ENCODE results near the gene CEBPE.

Gene CEBPE

DNA sequence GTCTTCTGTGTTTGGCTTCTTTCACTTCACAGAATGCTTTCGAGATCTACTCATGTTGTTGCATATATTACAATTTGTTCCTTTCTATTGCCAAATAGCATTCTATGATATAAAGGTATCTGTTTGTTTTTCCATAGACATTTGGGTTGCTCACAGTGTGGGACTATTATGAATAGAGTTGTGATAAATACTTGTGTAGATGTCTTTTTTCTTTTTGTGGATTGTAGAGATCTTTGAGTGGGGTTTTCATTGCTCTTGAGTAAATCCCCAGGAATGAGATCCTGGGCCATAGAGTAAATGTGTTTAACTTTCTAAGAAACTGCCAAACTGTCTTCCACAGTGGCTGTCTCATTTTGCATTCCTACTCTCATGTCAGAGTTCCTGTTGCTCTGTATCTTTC is 24.9 kb upstream of the CEBPE start:
- no peak for DNase-seq (ENCODE audit: low read depth)

- DNase-seq (ENCODE audit: low read depth) = no peak
Measured at GRCh38 chr14:23142826-23143225, 23.8 kb upstream of the CEBPE start.

DNA sequence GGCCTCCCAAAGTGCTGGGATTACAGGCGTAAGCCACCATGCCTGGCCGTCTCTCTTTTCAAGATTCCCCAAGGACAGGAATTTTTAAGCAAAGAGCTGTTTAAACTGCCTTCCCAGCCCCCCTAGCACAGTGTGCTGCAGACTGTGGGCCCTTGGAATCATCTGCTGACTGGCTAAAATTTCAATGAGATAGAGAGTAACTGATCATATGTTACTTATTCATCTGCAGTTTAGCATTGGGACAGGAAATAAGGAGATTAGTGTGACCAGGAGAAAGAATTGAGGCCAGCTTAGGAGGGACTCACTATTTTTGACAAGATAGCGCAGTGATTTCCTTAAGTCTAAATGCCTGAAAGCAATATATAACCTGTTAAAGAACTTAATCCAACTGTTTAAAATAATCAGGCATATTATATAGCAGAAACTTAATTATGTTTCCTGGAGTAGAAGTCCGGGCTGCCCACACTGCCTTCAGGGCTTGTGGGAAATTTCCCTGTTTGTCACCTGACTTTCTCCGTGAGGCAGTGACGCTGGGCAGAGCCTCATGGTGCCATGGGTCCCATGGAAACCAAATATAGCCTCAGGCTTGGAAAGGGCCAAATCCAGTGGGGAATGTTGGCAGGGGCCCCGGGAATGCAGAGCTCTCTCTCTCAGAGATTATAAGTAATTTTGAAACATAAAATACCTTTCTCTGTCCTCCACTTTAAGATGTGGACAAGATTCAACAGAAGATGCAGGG is 22.8 kb upstream of the CEBPE start:
- no peak for DNase-seq (ENCODE audit: low read depth)

DNA sequence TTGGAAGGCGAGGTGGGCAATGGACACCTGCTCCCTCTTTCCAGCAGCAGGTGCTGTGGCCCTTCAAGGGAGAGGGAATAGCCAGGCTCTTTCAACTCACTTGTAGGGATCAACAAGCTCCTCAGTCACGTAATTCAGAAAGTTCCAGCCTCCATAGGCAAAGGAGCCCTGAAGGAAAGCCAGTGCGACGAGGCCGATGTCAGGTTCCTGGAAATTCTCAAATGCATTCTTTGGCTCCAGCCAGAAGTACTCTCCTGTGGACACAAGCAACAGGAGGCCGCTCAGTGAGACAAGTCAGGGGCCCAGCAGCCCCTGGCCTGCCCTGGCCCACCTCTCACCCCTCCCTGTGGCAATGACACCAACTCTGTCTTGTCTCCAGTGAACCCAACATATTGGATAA is 21.3 kb upstream of the CEBPE start:
- DNase-seq (ENCODE audit: low read depth) = no peak

DNA sequence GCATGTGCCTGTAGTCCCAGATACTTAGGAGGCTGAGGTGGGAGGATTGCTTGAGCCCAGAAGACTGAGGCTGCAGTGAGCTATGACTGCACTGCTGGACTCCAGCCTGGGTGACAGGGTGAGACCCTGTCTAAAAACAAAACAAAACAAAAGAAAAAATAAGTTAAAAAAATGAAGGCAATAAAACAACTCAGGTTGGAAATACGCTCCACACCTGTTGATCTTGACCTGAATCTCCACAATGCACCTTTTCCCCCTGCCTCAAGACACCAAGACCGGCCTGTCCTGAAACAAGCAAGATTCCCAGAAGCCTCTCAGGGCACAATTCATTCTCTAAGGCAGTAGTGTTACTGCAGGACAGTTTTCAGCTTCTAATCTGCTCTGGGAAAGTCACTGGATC is 20.8 kb upstream of the CEBPE start:
- DNase-seq (ENCODE audit: low read depth) = no peak

DNA sequence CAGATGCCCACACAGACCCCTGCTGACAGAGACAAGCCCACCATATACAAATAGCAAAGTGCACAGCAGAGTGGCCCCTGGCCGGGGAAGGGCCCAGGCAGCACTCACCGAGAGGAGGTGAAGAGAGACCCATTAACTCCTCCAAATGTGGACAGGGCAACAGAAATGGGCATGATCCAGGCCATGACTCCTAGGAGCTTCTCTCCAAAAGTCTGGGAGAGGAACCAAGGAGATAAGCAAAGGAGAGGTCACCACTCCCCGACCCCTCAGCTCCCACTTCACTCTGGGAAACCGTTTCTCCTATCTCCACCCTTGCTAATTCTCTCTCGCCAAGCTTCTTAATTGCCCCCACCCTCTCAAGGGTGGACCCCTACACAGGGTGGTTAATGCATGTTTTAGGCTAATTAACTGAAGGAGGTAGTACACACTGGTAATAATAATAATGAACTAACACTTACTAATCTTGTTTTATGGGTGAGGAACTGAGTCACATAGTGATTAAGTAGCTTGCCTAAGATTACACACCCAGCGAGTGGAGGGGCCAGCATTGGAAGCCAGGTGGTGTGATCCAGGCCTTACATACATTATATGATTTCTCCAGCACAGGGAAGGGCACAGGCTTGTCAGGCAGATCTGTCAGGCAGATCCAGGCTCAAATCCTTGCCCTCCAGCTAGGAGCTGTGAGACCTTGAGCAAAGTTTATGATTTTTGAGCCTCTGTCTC is 18.9 kb upstream of the CEBPE start:
- DNase-seq (ENCODE audit: low read depth) = no peak

DNA sequence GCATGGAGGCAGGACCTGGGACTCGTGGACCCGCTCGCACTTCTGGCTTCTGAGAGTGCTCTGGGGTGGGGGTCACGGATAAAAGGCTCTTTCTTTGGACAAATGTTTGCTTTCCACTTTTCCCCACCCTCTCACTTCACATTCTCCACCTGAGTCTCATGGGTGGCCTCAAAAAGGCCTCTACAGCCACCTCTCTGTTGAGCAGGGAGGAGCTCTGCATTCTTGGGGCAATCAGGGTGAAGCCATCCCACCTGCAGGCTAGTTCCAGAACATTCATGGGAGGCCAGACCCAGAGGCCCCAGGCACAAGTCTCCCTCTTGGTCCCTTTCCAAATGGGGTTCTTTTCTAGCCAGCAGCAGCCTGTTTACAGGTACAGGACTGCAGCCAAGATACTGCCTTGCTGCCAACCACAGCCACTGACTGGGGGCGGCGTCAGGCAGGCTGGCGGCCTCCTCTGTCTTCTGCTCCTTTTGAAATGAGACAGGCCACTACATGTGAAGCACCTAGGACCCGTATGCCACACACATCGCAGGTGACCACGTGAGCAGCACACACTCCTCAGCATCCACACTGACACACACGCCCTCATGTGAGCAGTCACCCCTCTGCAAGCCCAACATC is 18.2 kb upstream of the CEBPE start:
- DNase-seq (ENCODE audit: low read depth) = no peak

GRCh38 chr14:23136566-23137133 is 17.6 kb upstream of the CEBPE start:
- no peak for DNase-seq (ENCODE audit: low read depth)

GRCh38 chr14:23132970-23133369 is 13.9 kb upstream of the CEBPE start:
- no peak for DNase-seq (ENCODE audit: low read depth)

DNA sequence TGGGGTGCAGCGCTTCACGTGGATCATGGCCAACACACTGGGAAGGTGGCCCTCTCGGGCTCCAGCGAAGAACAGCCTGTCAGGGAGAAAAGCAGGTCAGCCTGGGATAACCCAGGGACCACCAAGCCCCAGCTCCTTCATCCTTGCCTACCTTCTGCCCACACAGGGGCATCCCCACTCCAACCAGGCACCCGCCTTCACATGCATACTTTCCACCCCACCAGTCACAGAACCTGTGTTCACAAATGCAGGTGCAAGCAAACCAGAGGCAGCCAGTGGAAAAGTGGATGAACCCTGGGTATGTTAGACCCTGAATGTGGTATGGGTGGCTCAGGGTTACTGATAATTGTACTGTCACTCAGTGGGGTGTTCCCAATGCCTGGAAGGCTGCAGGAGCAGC is 12.4 kb upstream of the CEBPE start:
- DNase-seq (ENCODE audit: low read depth) = no peak

DNA sequence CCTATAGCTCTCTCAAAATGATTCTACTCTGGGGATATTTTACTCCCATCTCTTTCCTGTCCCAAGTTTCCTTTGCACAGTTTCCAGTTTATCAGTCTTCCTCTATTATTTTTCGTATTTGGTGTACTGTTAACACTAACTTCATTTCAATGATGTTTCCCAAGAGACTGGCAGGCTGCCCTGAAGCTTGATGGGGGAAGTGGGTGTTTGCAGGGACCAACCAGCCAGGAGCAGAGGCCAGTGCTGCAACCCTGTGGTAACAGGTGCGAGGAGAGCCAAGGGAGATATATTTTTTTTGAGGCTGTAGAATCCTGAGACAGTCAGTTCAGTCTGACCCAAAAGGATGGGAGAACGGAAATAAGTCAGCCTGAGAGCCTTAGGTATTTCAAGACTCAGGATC is 11.8 kb upstream of the CEBPE start:
- DNase-seq (ENCODE audit: low read depth) = no peak

DNA sequence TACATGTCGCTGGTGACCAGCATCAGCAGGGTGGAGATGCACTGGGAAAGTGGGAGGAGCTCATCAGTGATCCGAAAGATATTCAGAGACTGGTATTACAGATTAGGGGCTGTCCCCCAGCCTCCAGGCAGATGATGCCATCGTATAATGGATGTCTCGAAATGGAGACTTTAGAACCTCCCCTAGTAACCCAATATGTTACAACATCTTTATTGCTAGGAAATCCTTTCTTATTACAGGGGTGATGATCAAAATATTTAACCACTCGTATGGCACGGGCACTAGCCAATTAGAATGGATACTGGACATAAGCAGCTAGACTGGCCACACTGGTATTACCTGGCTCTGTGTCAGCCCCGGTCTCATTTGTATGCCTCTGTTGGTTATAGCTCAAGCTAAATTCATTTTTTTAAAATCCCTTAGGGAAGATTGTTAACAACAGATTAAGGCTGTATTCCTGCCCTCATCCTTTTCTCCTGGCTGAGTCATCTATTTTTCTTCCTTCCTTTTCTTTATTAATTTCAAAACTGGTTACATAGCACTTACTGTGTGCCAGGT is 10.8 kb upstream of the CEBPE start:
- no peak for DNase-seq (ENCODE audit: low read depth)

DNA sequence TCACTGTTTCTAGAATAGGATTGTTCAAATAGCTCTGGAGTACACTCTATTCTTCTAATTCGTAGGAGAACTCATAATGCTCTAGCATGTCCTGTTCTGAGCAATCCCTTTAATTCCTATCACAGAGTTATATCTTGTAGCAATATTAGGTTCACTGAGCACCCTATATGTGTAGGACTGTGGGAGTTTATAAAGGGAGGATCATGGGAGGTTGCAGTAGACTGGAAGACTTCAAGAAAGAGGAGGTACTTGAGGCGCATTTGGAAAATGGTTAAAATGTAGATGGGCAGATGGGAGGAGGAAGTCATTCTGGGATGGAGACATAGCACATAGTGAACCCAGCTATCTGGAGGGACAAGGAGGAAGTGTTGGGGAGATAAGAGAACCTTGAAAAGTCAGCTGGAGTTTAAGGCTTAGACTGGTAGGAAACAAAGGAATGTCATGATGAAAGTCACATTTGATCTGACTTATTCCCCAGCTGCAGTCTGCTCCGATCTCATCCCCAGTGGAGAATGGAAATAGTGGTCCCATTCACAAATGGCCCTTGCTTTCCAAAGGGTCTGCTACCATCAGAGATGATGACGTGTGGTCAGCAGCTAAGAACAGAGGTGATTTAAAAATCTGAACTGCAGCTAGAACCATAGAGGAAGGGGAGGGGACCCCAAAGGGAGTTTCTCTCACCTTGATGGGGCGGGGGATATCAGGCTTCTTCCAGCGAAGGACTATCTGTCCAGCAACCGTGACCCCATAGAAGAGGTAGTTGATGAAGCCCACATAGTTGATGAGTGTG is 10.1 kb upstream of the CEBPE start:
- no peak for DNase-seq (ENCODE audit: low read depth)

DNA sequence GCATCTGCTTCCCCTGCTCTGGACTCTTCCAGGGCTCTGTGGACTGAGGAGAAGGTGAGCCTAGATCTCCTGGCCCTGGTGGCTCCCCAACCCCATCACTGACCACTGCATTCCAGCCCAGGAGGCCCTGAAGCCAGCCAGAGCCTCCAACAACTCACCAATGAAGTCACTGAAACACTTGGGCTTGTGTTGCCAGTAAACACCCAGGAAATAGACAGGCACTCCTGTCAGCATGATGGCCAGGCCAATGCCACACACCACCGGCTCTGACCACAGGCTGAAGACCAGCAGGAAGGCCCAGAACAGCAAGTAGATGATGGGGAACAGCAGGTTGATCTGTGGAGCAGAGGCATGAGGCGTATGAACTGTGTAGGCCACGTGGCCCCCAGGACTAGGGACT is 8.8 kb upstream of the CEBPE start:
- no peak for DNase-seq (ENCODE audit: low read depth)

DNA sequence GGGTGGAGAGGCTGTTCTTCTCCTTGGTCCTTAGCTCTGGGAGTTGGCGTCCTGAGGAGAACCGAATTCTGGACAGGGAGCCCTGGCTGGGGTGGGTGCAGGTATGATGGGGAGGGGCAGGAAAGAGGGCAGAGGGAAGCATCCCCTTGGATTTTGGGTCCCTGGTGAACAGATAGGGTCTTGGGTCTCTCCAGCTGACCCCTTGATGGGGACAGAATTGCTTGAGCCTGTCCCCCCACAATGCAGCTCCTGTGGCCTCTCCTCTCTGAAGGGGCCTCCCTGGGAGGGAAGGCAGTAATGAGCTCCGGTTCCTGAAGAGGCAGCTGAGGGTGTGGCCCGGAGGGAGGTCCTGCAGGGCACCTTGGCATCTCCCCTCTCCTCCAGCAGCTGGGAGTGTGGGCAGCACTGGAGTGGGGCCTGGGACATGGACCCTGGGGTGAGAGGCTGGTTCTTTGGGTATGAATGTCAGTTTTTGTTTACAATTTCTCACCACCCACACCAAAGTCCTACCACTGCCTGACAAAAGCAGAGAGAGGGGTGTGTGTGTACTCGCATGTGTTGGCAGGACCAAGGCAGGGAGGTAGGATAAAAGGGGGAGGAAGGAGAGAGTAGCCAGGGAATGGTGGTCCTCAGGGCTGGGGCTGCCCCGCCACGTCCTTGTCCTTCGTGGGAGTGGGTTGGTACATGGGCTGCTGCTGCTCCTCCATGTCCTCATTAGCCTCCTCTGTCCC is 7.7 kb upstream of the CEBPE start:
- no peak for DNase-seq (ENCODE audit: low read depth)

DNA sequence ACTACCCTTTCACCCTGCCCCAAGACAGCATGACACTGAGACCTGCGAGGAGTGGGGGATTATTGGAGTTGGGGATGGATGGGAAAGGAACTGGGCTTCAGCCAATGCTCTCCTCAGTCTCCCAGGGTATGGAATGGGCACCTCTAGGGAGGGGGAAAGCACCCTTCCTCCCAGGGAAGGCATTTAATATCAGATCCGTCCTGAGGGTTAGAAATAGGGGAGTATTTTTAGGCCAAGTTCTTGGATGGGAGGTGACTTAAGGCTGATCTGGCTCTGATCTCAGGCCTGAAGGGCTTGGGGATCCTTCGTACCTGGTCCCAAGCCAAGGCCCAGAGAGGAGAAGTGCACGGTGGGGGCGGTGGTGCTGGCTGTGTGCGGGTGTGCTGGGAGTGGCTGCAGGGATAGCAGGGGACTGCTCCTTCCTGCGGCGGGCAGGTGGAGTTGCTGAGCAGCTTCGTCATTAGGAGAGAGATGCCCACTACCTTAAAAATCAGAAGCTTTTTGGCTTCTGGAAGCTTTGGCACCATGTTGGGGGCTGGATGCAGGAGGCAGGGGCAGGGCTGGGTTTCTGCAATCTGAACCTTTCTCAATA is 7.0 kb upstream of the CEBPE start:
- no peak for DNase-seq (ENCODE audit: low read depth)

DNA sequence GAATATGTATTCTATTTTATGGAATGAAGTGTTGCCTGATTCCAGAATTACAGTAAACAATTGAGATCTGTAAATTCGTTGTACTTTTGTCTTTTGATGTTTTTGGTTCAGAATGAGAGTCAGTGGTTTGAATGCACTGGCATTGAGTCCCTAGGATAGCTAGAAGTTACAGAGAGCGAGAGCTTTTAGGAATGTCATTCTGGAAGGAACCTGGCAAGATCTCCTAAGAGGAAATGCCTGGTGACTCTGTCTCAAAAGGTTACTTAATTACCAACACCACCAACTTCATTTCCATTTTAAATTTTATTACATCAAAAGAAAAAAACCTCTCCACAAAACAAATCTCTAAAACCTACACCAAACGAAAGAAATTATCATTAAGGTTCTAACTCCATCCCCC is 6.0 kb upstream of the CEBPE start:
- DNase-seq (ENCODE audit: low read depth) = no peak

GRCh38 chr14:23124337-23124954 is 5.4 kb upstream of the CEBPE start:
- no peak for DNase-seq (ENCODE audit: low read depth)

DNA sequence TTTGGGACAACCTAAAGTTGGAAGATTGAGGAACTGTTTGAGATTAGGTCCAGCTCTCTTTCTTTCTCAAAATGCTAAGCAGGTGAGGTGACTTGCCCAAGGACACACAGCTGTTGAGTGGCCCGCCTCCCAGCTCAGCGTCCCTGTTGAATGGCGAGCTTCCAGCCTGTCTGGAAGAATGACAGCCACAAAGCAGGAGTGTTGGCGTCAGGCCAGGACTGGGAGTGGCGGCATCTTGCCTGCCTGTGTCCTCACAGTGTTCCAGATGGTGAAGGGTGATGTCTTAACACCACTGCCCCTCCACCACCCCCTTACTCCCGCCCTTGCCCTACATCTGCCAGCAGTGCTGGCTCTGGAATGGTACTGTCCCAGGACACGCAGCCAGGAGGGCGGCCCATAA is 4.4 kb upstream of the CEBPE start:
- DNase-seq (ENCODE audit: low read depth) = no peak

DNA sequence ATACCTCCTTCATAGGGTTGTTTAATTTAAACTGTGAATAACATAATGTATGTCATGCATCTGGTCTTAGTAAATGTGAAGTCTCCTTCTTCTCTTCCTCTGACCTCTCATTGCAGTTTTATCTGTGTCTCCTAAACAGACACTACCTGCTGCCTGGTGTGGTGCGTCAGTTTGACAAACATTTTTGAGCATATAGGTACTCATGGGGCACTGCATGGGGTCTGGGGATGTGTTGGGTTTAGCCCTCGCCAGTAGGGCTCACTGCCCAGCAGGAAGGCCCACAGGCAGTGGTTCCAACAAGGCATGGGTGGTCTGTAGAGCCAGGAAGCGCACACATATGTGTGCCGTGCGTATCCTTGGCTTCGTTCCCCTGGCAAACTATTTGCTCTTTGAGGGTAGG is 3.0 kb upstream of the CEBPE start:
- DNase-seq (ENCODE audit: low read depth) = no peak
